C4-2B (cell line): ENCODE measurements around the gene TEX2.

Experiments used
- CTCF ChIP-seq: fragments of 450-650 bp; conservative IDR thresholded peaks from 2 replicates; pipeline ENCODE4 v1.5.1; 2017; ENCODE audit warnings: mild to moderate bottlenecking
- ZFX ChIP-seq: fragments of 450-650 bp; IDR thresholded peaks from 2 replicates; pipeline ENCODE4 v1.6.1; 2017

GRCh38 chr17:64229815-64230728 lies 33.0 kb downstream of the TEX2 start:
- TF ChIP-seq CTCF (no peak), ZFX (no peak)
